Activated CD4-positive, alpha-beta memory T cell treated with anti-CD3 and anti-CD28 coated beads, Interleukin-2, amount 10 ng/mL, durations not matched to agents 7 days and 5 days (primary cell): ENCODE data around the gene SPACA9. TPM values are rescaled to one million over a fixed set of nuclear protein-coding genes. Genes with fewer than 3 reads are reported as not detected.

Source experiments
- CTCF ChIA-PET: fragments of 350-600 bp; sonication (Branson Sonifier 250); formaldehyde crosslinking; loops from one replicate; lab custom pipeline; 2021; ENCODE audit warnings: antibody characterized with exemption, inconsistent platforms; lab: Charles Lee
- POLR2A ChIA-PET: fragments of 350-600 bp; sonication (Branson Sonifier 250); formaldehyde crosslinking; loops from one replicate; lab custom pipeline; 2021; ENCODE audit warnings: antibody characterized with exemption; lab: Charles Lee
- DNase-seq: peaks from one replicate; pipeline ENCODE4 v3.0.0-alpha.2; 2020
- H3K27ac Mint-ChIP-seq: one replicate; pipeline ENCODE4 v1.8.0; 2021; ENCODE audit warnings: mild to moderate bottlenecking, mixed read lengths
- H3K27me3 Mint-ChIP-seq: one replicate; pipeline ENCODE4 v1.8.0; 2021; ENCODE audit warnings: mixed read lengths
- H3K36me3 Mint-ChIP-seq: one replicate; pipeline ENCODE4 v1.8.0; 2021; ENCODE audit warnings: low read depth, mixed read lengths
- H3K4me1 Mint-ChIP-seq: one replicate; pipeline ENCODE4 v1.8.0; 2021; ENCODE audit warnings: mixed read lengths
- H3K4me3 Mint-ChIP-seq: one replicate; pipeline ENCODE4 v1.8.0; 2021; ENCODE audit warnings: mild to moderate bottlenecking, mixed read lengths
- H3K9me3 Mint-ChIP-seq: one replicate; pipeline ENCODE4 v1.8.0; 2021; ENCODE audit warnings: mixed read lengths
- total RNA-seq, 2 experiments: library from RNA; stranded (reverse); gene quantifications; one replicate each; pipeline ENCODE4 v1.2.3, GENCODE V29; 2021

Gene SPACA9
- total RNA-seq, 2 experiments from 2014 or later: 3.2 to 3.6 TPM

- ChIA-PET POLR2A (no interaction called here), CTCF (no interaction called here)
- H3K27me3 Mint-ChIP-seq: no peaks in the 10 kb centered on the region
- H3K27ac Mint-ChIP-seq: no peak overlapping the region
- peaks cover 3% of the 10 kb centered on the region for H3K36me3 Mint-ChIP-seq
- H3K9me3 Mint-ChIP-seq: no peaks in the 10 kb centered on the region
- peaks cover 4% of the 10 kb centered on the region for H3K4me1 Mint-ChIP-seq
- no peak for DNase-seq
- no peak overlapping the region for H3K4me3 Mint-ChIP-seq
Measured at GRCh38 chr9:132937463-132937901, 58.8 kb downstream of the SPACA9 start.

DNA sequence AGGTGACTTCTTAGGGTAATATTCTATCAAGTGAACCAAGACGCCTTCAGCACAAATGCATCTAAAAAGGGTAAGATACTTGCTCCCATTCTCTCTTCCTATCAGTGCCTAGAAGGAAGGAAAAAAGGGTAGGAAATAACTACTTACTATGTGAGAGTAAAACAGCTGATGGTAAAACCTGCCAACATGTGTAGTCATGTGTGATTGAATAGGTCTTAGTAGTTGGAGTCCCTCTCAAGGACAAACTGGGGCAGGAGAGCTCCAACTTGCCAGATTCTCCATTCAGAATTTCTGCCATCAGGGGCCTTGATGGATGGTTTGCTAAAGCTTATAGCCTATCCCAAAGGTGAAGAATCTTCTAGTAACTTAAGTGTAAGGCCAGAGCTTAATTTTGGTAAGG is 60.5 kb downstream of the SPACA9 start:
- Mint-ChIP-seq H3K4me3 (no peak overlapping the region), H3K9me3 (no peaks in the 10 kb centered on the region), H3K36me3 (peaks cover 3% of the 10 kb centered on the region), H3K4me1 (peaks cover 17% of the 10 kb centered on the region), H3K27ac (no peak overlapping the region), H3K27me3 (no peaks in the 10 kb centered on the region)
- ChIA-PET CTCF (no interaction called here), POLR2A (no interaction called here)
- DNase-seq: no peak

Other genes starting within 250 kb of the SPACA9 start
- gene DDX31, start 208.9 kb upstream of the SPACA9 start, total RNA-seq: 10 to 100 TPM; 10.2 to 10.5 TPM
- 10 to 100 TPM; 11.8 to 13.0 TPM for gene GTF3C4, start 208.4 kb upstream of the SPACA9 start, total RNA-seq
- not detected for gene AK8, start 614 bp upstream of the SPACA9 start, total RNA-seq
- 10 to 100 TPM; 30.0 to 31.0 TPM for gene TSC1, start 65.7 kb downstream of the SPACA9 start, total RNA-seq
- gene GFI1B, start 99.8 kb downstream of the SPACA9 start, total RNA-seq: not detected
- gene GTF3C5, start 152.1 kb downstream of the SPACA9 start, total RNA-seq: 10 to 100 TPM; 66.8 to 67.3 TPM
- gene CEL, start 183.1 kb downstream of the SPACA9 start, total RNA-seq: 1 to 10 TPM; 1.1 to 1.4 TPM
- 100 to 1,000 TPM; 113 to 123 TPM for gene RALGDS, start 242.3 kb downstream of the SPACA9 start, total RNA-seq